ENCODE measurements around the gene TUT4. TPM values are rescaled to one million over a fixed set of nuclear protein-coding genes. Genes with fewer than 3 reads are reported as not detected.

Gene TUT4
- total RNA-seq, 2 experiments from 2014 or later = 88.0 to 101 TPM

GRCh38 chr1:52518962-52519361, 33.9 kb downstream of the TUT4 start:
- H3K36me3 Mint-ChIP-seq (ENCODE audit: low read depth) = peaks cover 37% of the 10 kb centered on the region
- H3K27me3 Mint-ChIP-seq = no peaks in the 10 kb centered on the region
- peaks cover 24% of the 10 kb centered on the region for H3K4me1 Mint-ChIP-seq
- CTCF ChIA-PET = no interaction called here
- no peak for DNase-seq
- POLR2A ChIA-PET = no interaction called here
- H3K9me3 Mint-ChIP-seq = no peaks in the 10 kb centered on the region
- no peak overlapping the region for H3K27ac Mint-ChIP-seq
- H3K4me3 Mint-ChIP-seq = no peak overlapping the region

- no peak overlapping the region for H3K4me3 Mint-ChIP-seq
- H3K9me3 Mint-ChIP-seq = no peaks in the 10 kb centered on the region
- no peak overlapping the region for H3K27ac Mint-ChIP-seq
- peaks cover 15% of the 10 kb centered on the region for H3K4me1 Mint-ChIP-seq
- H3K27me3 Mint-ChIP-seq = no peaks in the 10 kb centered on the region
- ChIA-PET POLR2A (interaction anchor here (1.1 kb wide), 1 partner anchor 41 kb away, joined by 3 read pairs; no protein-coding TSS in a partner anchor), CTCF (interaction anchor here (0.5 to 0.7 kb wide), 2 partner anchors 12 to 203 kb away, joined by 3 read pairs; no protein-coding TSS in a partner anchor)
- H3K36me3 Mint-ChIP-seq (ENCODE audit: low read depth) = peaks cover 42% of the 10 kb centered on the region
- no peak for DNase-seq
Observed at GRCh38 chr1:52511851-52512615, 40.9 kb downstream of the TUT4 start.

- Mint-ChIP-seq H3K27me3 (no peaks in the 10 kb centered on the region), H3K9me3 (no peaks in the 10 kb centered on the region), H3K36me3 (ENCODE audit: low read depth) (peaks cover 46% of the 10 kb centered on the region), H3K27ac (no peak overlapping the region), H3K4me1 (peaks cover 15% of the 10 kb centered on the region), H3K4me3 (no peak overlapping the region)
- ChIA-PET CTCF (interaction anchor here (0.5 kb wide), 1 partner anchor 11 kb away, joined by 3 read pairs; no protein-coding TSS in a partner anchor), POLR2A (interaction anchor here (1.1 kb wide), 1 partner anchor 42 kb away, joined by 3 read pairs; no protein-coding TSS in a partner anchor)
- DNase-seq = no peak
Observed at GRCh38 chr1:52511439-52511838, 41.5 kb downstream of the TUT4 start.

GRCh38 chr1:52506920-52507546, 45.9 kb downstream of the TUT4 start:
- H3K9me3 Mint-ChIP-seq = no peaks in the 10 kb centered on the region
- H3K27me3 Mint-ChIP-seq = no peaks in the 10 kb centered on the region
- DNase-seq = no peak
- no peak overlapping the region for H3K27ac Mint-ChIP-seq
- H3K36me3 Mint-ChIP-seq (ENCODE audit: low read depth) = peaks cover 52% of the 10 kb centered on the region
- H3K4me3 Mint-ChIP-seq = no peak overlapping the region
- H3K4me1 Mint-ChIP-seq = peaks cover 9% of the 10 kb centered on the region
- ChIA-PET POLR2A (no interaction called here), CTCF (interaction anchor here (2.4 kb wide), 1 partner anchor 13 kb away, joined by 12 read pairs; no protein-coding TSS in a partner anchor)

- POLR2A ChIA-PET = no interaction called here
- CTCF ChIA-PET = no interaction called here
- no peak overlapping the region for H3K27ac Mint-ChIP-seq
- H3K4me3 Mint-ChIP-seq = no peak overlapping the region
- H3K27me3 Mint-ChIP-seq = no peaks in the 10 kb centered on the region
- DNase-seq = no peak
- H3K4me1 Mint-ChIP-seq = peaks cover 6% of the 10 kb centered on the region
- no peaks in the 10 kb centered on the region for H3K9me3 Mint-ChIP-seq
- H3K36me3 Mint-ChIP-seq (ENCODE audit: low read depth) = peaks cover 53% of the 10 kb centered on the region
Observed at GRCh38 chr1:52506349-52506748, 46.5 kb downstream of the TUT4 start.

- Mint-ChIP-seq H3K27ac (no peak overlapping the region), H3K27me3 (no peaks in the 10 kb centered on the region), H3K4me1 (peaks cover 4% of the 10 kb centered on the region), H3K36me3 (ENCODE audit: low read depth) (peaks cover 48% of the 10 kb centered on the region), H3K4me3 (no peak overlapping the region), H3K9me3 (no peaks in the 10 kb centered on the region)
- no peak for DNase-seq
- ChIA-PET CTCF (interaction anchor here (0.6 kb wide), 1 partner anchor 26 kb away, joined by 3 read pairs; no protein-coding TSS in a partner anchor), POLR2A (no interaction called here)
Observed at GRCh38 chr1:52504720-52505119, 48.2 kb downstream of the TUT4 start.

GRCh38 chr1:52503706-52504105, 49.2 kb downstream of the TUT4 start:
- H3K36me3 Mint-ChIP-seq (ENCODE audit: low read depth) = peaks cover 46% of the 10 kb centered on the region
- DNase-seq = no peak
- CTCF ChIA-PET = interaction anchor here (0.5 to 0.7 kb wide), 2 partner anchors 13 to 253 kb away, joined by 3 to 4 read pairs; no protein-coding TSS in a partner anchor
- no peak overlapping the region for H3K4me3 Mint-ChIP-seq
- H3K4me1 Mint-ChIP-seq = no peaks in the 10 kb centered on the region
- H3K27ac Mint-ChIP-seq = no peak overlapping the region
- no peaks in the 10 kb centered on the region for H3K9me3 Mint-ChIP-seq
- POLR2A ChIA-PET = no interaction called here
- no peaks in the 10 kb centered on the region for H3K27me3 Mint-ChIP-seq

GRCh38 chr1:52502789-52503188, 50.1 kb downstream of the TUT4 start:
- peaks cover 42% of the 10 kb centered on the region for H3K36me3 Mint-ChIP-seq (ENCODE audit: low read depth)
- no peaks in the 10 kb centered on the region for H3K9me3 Mint-ChIP-seq
- H3K27ac Mint-ChIP-seq = no peak overlapping the region
- ChIA-PET POLR2A (no interaction called here), CTCF (interaction anchor here (0.7 kb wide), 1 partner anchor 12 kb away, joined by 3 read pairs; no protein-coding TSS in a partner anchor)
- no peak for DNase-seq
- H3K4me3 Mint-ChIP-seq = no peak overlapping the region
- H3K4me1 Mint-ChIP-seq = no peaks in the 10 kb centered on the region
- H3K27me3 Mint-ChIP-seq = no peaks in the 10 kb centered on the region

GRCh38 chr1:52487632-52488031, 65.3 kb downstream of the TUT4 start:
- no peaks in the 10 kb centered on the region for H3K4me1 Mint-ChIP-seq
- no peak for DNase-seq
- no peak overlapping the region for H3K27ac Mint-ChIP-seq
- CTCF ChIA-PET = interaction anchor here (0.7 to 1.0 kb wide), 3 partner anchors 12 to 440 kb away, joined by 3 read pairs; no protein-coding TSS in a partner anchor
- peaks cover 27% of the 10 kb centered on the region for H3K36me3 Mint-ChIP-seq (ENCODE audit: low read depth)
- no peaks in the 10 kb centered on the region for H3K9me3 Mint-ChIP-seq
- H3K4me3 Mint-ChIP-seq = no peak overlapping the region
- no peaks in the 10 kb centered on the region for H3K27me3 Mint-ChIP-seq
- POLR2A ChIA-PET = no interaction called here

- H3K4me3 Mint-ChIP-seq = no peak overlapping the region
- H3K27me3 Mint-ChIP-seq = no peaks in the 10 kb centered on the region
- no peaks in the 10 kb centered on the region for H3K9me3 Mint-ChIP-seq
- no peak for DNase-seq
- POLR2A ChIA-PET = no interaction called here
- no peaks in the 10 kb centered on the region for H3K4me1 Mint-ChIP-seq
- H3K27ac Mint-ChIP-seq = no peak overlapping the region
- CTCF ChIA-PET = no interaction called here
- peaks cover 7% of the 10 kb centered on the region for H3K36me3 Mint-ChIP-seq (ENCODE audit: low read depth)
Observed at GRCh38 chr1:52482326-52483004, 70.4 kb downstream of the TUT4 start.

GRCh38 chr1:52479076-52479475, 73.8 kb downstream of the TUT4 start:
- H3K36me3 Mint-ChIP-seq (ENCODE audit: low read depth) = peaks cover 17% of the 10 kb centered on the region
- H3K27me3 Mint-ChIP-seq = no peaks in the 10 kb centered on the region
- no peak overlapping the region for H3K4me3 Mint-ChIP-seq
- H3K4me1 Mint-ChIP-seq = no peaks in the 10 kb centered on the region
- no peak overlapping the region for H3K27ac Mint-ChIP-seq
- ChIA-PET CTCF (no interaction called here), POLR2A (no interaction called here)
- DNase-seq = no peak
- no peaks in the 10 kb centered on the region for H3K9me3 Mint-ChIP-seq

- ChIA-PET POLR2A (no interaction called here), CTCF (no interaction called here)
- H3K4me1 Mint-ChIP-seq = no peaks in the 10 kb centered on the region
- H3K27me3 Mint-ChIP-seq = no peaks in the 10 kb centered on the region
- H3K9me3 Mint-ChIP-seq = no peaks in the 10 kb centered on the region
- H3K4me3 Mint-ChIP-seq = no peak overlapping the region
- no peak overlapping the region for H3K27ac Mint-ChIP-seq
- H3K36me3 Mint-ChIP-seq (ENCODE audit: low read depth) = peaks cover 23% of the 10 kb centered on the region
- no peak for DNase-seq
Observed at GRCh38 chr1:52477876-52478275, 75.0 kb downstream of the TUT4 start.

- Mint-ChIP-seq H3K9me3 (no peaks in the 10 kb centered on the region), H3K4me1 (no peaks in the 10 kb centered on the region), H3K27ac (no peak overlapping the region), H3K4me3 (no peak overlapping the region), H3K27me3 (no peaks in the 10 kb centered on the region), H3K36me3 (ENCODE audit: low read depth) (peaks cover 24% of the 10 kb centered on the region)
- POLR2A ChIA-PET = no interaction called here
- CTCF ChIA-PET = no interaction called here
- DNase-seq = no peak
Observed at GRCh38 chr1:52476943-52477342, 75.9 kb downstream of the TUT4 start.
